Common myeloid progenitor, CD34-positive (primary cell): ENCODE measurements around the gene ADCY2.
"Not testable (repeated sequence)": the region's sequence is repeated elsewhere in the genome, so short reads cannot be mapped to it uniquely, and the experiment has no call there.

Source experiments
- CTCF ChIA-PET: fragments of 350-600 bp; sonication (Branson Sonifier 250); formaldehyde crosslinking; loops from one replicate; lab custom pipeline; 2021; ENCODE audit warnings: antibody characterized with exemption; lab: Charles Lee
- POLR2A ChIA-PET: fragments of 350-600 bp; sonication (Branson Sonifier 250); formaldehyde crosslinking; loops from one replicate; lab custom pipeline; 2021; ENCODE audit warnings: antibody characterized with exemption; lab: Charles Lee
- DNase-seq, 3 donors: peaks; one replicate each; pipeline versions ENCODE4 v3.0.0 to v3.0.0-alpha.2; 2013
- H3K27ac ChIP-seq, 2 experiments: 1 replicate in 1 of 2; 2 replicates in 1 of 2; pipeline ENCODE4 v1.7.0; 2013; ENCODE audit warnings: inconsistent platforms in 2 of 2, low read length in 2 of 2, mild to moderate bottlenecking in 2 of 2, low read depth in 1 of 2, moderate library complexity in 1 of 2; ENCODE audit not compliant: severe bottlenecking in 2 of 2, insufficient read depth in 1 of 2, poor library complexity in 1 of 2
- H3K27me3 ChIP-seq, 5 experiments: replicated peaks in 2 of 5; 1 replicate in 3 of 5; 2 replicates in 2 of 5; pipeline versions ENCODE4 v1.6.1 to v1.7.0; 2013; ENCODE audit warnings: low read length in 4 of 5, mild to moderate bottlenecking in 2 of 5, moderate library complexity in 2 of 5, inconsistent platforms in 1 of 5; ENCODE audit not compliant: insufficient read depth in 5 of 5, control insufficient read depth in 4 of 5
- H3K36me3 ChIP-seq, 4 experiments: 1 replicate in 2 of 4; 2 replicates in 2 of 4; pipeline versions ENCODE4 v1.6.1 to v1.7.0; 2013; ENCODE audit warnings: low read length in 3 of 4, control low read depth in 1 of 4, mild to moderate bottlenecking in 1 of 4; ENCODE audit not compliant: control insufficient read depth in 4 of 4, insufficient read depth in 4 of 4
- H3K4me1 ChIP-seq, 4 experiments: 1 replicate in 3 of 4; 2 replicates in 1 of 4; pipeline versions ENCODE4 v1.6.1 to v1.7.1; 2013; ENCODE audit warnings: low read length in 3 of 4, mild to moderate bottlenecking in 3 of 4, control low read depth in 1 of 4, inconsistent platforms in 1 of 4, moderate library complexity in 1 of 4; ENCODE audit not compliant: control insufficient read depth in 4 of 4, insufficient read depth in 4 of 4; ENCODE audit errors: control extremely low read depth in 1 of 4
- H3K4me3 ChIP-seq, 7 experiments: 1 replicate in 4 of 7; 2 replicates in 3 of 7; pipeline versions ENCODE4 v1.5.1 to v1.7.0; 2013; ENCODE audit warnings: mild to moderate bottlenecking in 7 of 7, low read length in 6 of 7, moderate library complexity in 6 of 7, inconsistent platforms in 2 of 7, low read depth in 2 of 7, control low read depth in 1 of 7; ENCODE audit not compliant: insufficient read depth in 4 of 7, control insufficient read depth in 1 of 7; ENCODE audit errors: extremely low read depth in 1 of 7
- H3K9me3 ChIP-seq, 5 experiments: 1 replicate in 4 of 5; 2 replicates in 1 of 5; pipeline versions ENCODE4 v1.6.1 to v1.7.1; 2013; ENCODE audit warnings: low read length in 4 of 5, mild to moderate bottlenecking in 2 of 5, inconsistent platforms in 1 of 5, low read depth in 1 of 5, moderate library complexity in 1 of 5; ENCODE audit not compliant: control insufficient read depth in 4 of 5, insufficient read depth in 2 of 5; ENCODE audit errors: control extremely low read depth in 1 of 5
- WGBS: methylation state at CpG from one replicate; pipeline ENCODE4 v1.1.5; 2013; ENCODE audit not compliant: insufficient coverage; 5-methylcytosine and 5-hydroxymethylcytosine counted together

ADCY2 gene

GRCh38 chr5:7420510-7421280, 24.8 kb downstream of the ADCY2 start:
- H3K27ac ChIP-seq, result no peak overlapping the region
- WGBS, result 8% methylated on average over 9 of the region's 10 CpGs
- POLR2A ChIA-PET, result interaction anchor here (0.6 kb wide), 1 partner anchor 24 kb away, joined by 3 read pairs; no protein-coding TSS in a partner anchor

DNA sequence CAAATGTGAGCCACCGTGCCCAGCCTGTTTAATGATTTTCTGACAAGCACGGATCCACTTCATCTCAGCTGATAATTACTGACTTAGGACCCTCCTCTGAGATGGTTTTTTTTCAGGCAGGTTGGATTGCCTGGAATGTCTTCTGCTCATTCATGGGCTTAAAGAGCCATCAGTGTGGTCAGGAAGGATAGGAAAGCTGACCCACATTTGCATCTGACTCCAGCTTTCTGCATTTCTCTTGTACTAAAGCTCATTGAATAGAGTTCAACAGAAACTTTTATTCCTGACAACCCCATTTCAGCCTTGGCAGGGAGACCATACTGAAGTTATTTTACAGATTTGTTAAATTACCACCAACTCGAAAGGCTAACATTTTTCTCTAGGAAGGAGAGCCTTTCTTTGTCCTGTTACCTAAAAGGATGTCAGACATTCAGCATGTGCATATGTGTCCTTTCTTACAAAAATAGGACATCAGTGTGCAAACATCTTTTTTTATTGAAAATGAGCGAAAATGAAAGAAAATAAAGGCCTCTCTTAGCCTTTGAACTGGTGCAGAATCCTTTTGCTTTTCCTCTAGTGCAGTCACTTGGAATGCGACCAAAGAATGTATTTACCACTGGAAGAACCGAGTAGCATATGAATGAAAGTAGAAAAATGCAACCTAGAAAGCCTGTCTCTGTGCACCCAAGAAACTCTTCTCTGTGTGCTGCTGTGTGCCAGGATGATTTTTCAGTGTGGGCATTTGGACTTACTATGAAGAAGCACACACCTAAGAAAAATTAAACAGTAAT, 26.6 kb downstream of the ADCY2 start:
- no peak for DNase-seq
- peaks cover 0 to 1% (median 0%) of the 10 kb centered on the region in 5 experiments for H3K9me3 ChIP-seq
- no peaks in the 10 kb centered on the region for H3K36me3 ChIP-seq
- CTCF ChIA-PET, result no interaction called here
- no peaks in the 10 kb centered on the region for H3K4me1 ChIP-seq
- H3K27me3 ChIP-seq, result peaks cover 0 to 34% (median 10%) of the 10 kb centered on the region in 5 experiments
- H3K4me3 ChIP-seq, result no peak overlapping the region
- WGBS, result 83% methylated on average over 6 of the region's 6 CpGs
- POLR2A ChIA-PET, result no interaction called here
- H3K27ac ChIP-seq, result no peak overlapping the region

More at GRCh38 chr5:7420510-7421280, 24.8 kb downstream of the ADCY2 start:
- CTCF ChIA-PET, result no interaction called here
- DNase-seq, result no peak
- Histone ChIP-seq H3K9me3 (peaks cover 0 to 1% (median 0%) of the 10 kb centered on the region in 5 experiments), H3K4me1 (no peaks in the 10 kb centered on the region), H3K27me3 (peaks cover 0 to 31% (median 10%) of the 10 kb centered on the region in 5 experiments), H3K36me3 (no peaks in the 10 kb centered on the region), H3K4me3 (no peak overlapping the region)

- H3K4me3 ChIP-seq, POLR2A ChIA-PET, H3K9me3 ChIP-seq, H3K4me1 ChIP-seq, CTCF ChIA-PET, H3K36me3 ChIP-seq, H3K27ac ChIP-seq, DNase-seq: not testable (repeated sequence)
- 89% methylated on average over 2 of the region's 2 CpGs for WGBS
- peaks cover 0 to 34% (median 10%) of the 10 kb centered on the region in 5 experiments for H3K27me3 ChIP-seq
Observed at GRCh38 chr5:7423231-7423630, 27.3 kb downstream of the ADCY2 start.

DNA sequence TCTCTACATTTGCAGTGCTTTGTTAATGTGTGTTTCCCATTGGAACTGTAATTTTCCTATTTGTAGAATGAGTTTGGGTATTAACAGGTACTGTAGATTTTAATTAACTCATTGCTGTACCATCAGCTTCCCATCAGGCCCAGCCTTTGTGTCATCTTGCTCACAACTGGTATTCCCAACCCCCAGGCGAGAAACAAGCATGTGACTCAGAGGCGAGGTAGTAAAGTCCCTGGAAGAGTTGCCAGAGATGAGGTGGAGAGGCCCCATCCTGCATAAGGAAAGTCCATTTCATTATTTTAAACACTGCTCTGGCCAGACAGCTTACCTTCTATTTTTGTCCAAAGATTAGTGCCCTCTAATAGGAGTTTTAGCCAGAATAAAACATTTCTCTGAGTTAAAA, 29.9 kb downstream of the ADCY2 start:
- POLR2A ChIA-PET, result no interaction called here
- DNase-seq, result no peak
- no peak overlapping the region for H3K27ac ChIP-seq
- H3K27me3 ChIP-seq, result peaks cover 0 to 18% (median 2%) of the 10 kb centered on the region in 5 experiments
- 100% methylated on average over 1 of the region's 2 CpGs for WGBS
- CTCF ChIA-PET, result no interaction called here
- no peak overlapping the region for H3K4me3 ChIP-seq
- no peaks in the 10 kb centered on the region for H3K4me1 ChIP-seq
- H3K9me3 ChIP-seq, result no peaks in the 10 kb centered on the region
- no peaks in the 10 kb centered on the region for H3K36me3 ChIP-seq

GRCh38 chr5:7426284-7426683, 30.3 kb downstream of the ADCY2 start:
- DNase-seq, result no peak
- no peak overlapping the region for H3K27ac ChIP-seq
- no peaks in the 10 kb centered on the region for H3K9me3 ChIP-seq
- H3K36me3 ChIP-seq, result no peaks in the 10 kb centered on the region
- POLR2A ChIA-PET, result no interaction called here
- CTCF ChIA-PET, result interaction anchor here (0.6 kb wide), 1 partner anchor 50 kb away, joined by 3 read pairs; no protein-coding TSS in a partner anchor
- WGBS, result 100% methylated on average over 3 of the region's 4 CpGs
- peaks cover 0 to 13% (median 2%) of the 10 kb centered on the region in 5 experiments for H3K27me3 ChIP-seq
- H3K4me1 ChIP-seq, result no peaks in the 10 kb centered on the region
- H3K4me3 ChIP-seq, result no peak overlapping the region

GRCh38 chr5:7434914-7435313, 39.0 kb downstream of the ADCY2 start:
- H3K9me3 ChIP-seq, result no peaks in the 10 kb centered on the region
- H3K27me3 ChIP-seq, result no peaks in the 10 kb centered on the region
- H3K4me1 ChIP-seq, result no peaks in the 10 kb centered on the region
- H3K36me3 ChIP-seq, result no peaks in the 10 kb centered on the region
- DNase-seq, result no peak
- POLR2A ChIA-PET, result no interaction called here
- no peak overlapping the region for H3K27ac ChIP-seq
- no peak overlapping the region for H3K4me3 ChIP-seq
- WGBS, result 100% methylated on average over 4 of the region's 6 CpGs
- CTCF ChIA-PET, result no interaction called here

GRCh38 chr5:7435503-7435902, 39.6 kb downstream of the ADCY2 start:
- POLR2A ChIA-PET, result no interaction called here
- 100% methylated on average over 3 of the region's 3 CpGs for WGBS
- CTCF ChIA-PET, result no interaction called here

More at GRCh38 chr5:7435503-7435902, 39.6 kb downstream of the ADCY2 start:
- no peaks in the 10 kb centered on the region for H3K27me3 ChIP-seq
- H3K9me3 ChIP-seq, result no peaks in the 10 kb centered on the region
- no peaks in the 10 kb centered on the region for H3K4me1 ChIP-seq
- no peaks in the 10 kb centered on the region for H3K36me3 ChIP-seq
- DNase-seq, result no peak
- no peak overlapping the region for H3K4me3 ChIP-seq
- no peak overlapping the region for H3K27ac ChIP-seq
